Mucosa of rectum (tissue), 2 donors: Measurements from ENCODE around the gene VILL.
A peak's percentile ranks its signal among the peaks of the same experiment; 100 is the strongest.
"Not testable (repeated sequence)": the region's sequence is repeated elsewhere in the genome, so short reads cannot be mapped to it uniquely, and the experiment has no call there.

ENCODE experiments used
- H3K27ac ChIP-seq, 2 donors: one replicate each; pipeline ENCODE4 v1.7.0; 2013; ENCODE audit warnings: inconsistent platforms in 2 of 2, low read depth in 2 of 2, low read length in 2 of 2
- H3K27me3 ChIP-seq, 2 donors: one replicate each; pipeline ENCODE4 v1.7.0; 2013; ENCODE audit warnings: low read length in 2 of 2; ENCODE audit not compliant: control insufficient read depth in 2 of 2, insufficient read depth in 2 of 2
- H3K36me3 ChIP-seq, 2 donors: one replicate each; pipeline ENCODE4 v1.7.0; 2013; ENCODE audit warnings: low read length in 2 of 2; ENCODE audit not compliant: control insufficient read depth in 2 of 2, insufficient read depth in 2 of 2
- H3K4me1 ChIP-seq, 2 donors: one replicate each; pipeline ENCODE4 v1.7.0; 2013; ENCODE audit warnings: low read length in 2 of 2, mild to moderate bottlenecking in 1 of 2; ENCODE audit not compliant: control insufficient read depth in 2 of 2, insufficient read depth in 2 of 2
- H3K4me3 ChIP-seq, 2 donors: one replicate each; pipeline ENCODE4 v1.7.0; 2013; ENCODE audit warnings: low read length in 2 of 2
- H3K9ac ChIP-seq, 2 donors: one replicate each; pipeline ENCODE4 v1.7.0; 2013; ENCODE audit warnings: low read length in 2 of 2, low read depth in 1 of 2, mild to moderate bottlenecking in 1 of 2
- H3K9me3 ChIP-seq, 2 donors: one replicate each; pipeline ENCODE4 v1.7.0; 2013; ENCODE audit warnings: low read length in 2 of 2; ENCODE audit not compliant: control insufficient read depth in 2 of 2
- donor health status: healthy.
- donor health status: Normal muscosa, but diverticular disease.

Gene VILL

DNA sequence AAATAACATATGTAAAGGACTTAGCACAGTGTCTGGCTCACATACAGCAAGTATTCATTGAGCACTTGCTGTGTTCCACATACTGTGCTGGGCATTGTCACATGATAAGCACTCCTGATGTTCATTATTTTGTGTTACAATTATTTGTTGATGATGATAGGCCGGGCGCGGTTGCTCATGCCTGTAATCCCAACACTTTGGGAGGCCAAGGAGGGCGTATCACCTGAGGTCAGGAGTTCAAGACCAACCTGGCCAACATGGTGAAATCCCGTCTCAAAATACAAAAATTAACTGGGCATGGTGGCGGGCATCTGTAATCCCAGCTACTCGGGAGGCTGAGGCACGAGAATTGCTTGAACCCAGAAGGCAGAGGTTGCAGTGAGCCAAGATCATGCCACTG lies 18.5 kb upstream of the VILL start:
- not testable (repeated sequence) for H3K4me1 ChIP-seq, H3K27ac ChIP-seq, H3K9ac ChIP-seq, H3K4me3 ChIP-seq, H3K27me3 ChIP-seq, H3K9me3 ChIP-seq
- H3K36me3 ChIP-seq = peaks cover 17 to 21% of the 10 kb centered on the region in 2 donors

DNA sequence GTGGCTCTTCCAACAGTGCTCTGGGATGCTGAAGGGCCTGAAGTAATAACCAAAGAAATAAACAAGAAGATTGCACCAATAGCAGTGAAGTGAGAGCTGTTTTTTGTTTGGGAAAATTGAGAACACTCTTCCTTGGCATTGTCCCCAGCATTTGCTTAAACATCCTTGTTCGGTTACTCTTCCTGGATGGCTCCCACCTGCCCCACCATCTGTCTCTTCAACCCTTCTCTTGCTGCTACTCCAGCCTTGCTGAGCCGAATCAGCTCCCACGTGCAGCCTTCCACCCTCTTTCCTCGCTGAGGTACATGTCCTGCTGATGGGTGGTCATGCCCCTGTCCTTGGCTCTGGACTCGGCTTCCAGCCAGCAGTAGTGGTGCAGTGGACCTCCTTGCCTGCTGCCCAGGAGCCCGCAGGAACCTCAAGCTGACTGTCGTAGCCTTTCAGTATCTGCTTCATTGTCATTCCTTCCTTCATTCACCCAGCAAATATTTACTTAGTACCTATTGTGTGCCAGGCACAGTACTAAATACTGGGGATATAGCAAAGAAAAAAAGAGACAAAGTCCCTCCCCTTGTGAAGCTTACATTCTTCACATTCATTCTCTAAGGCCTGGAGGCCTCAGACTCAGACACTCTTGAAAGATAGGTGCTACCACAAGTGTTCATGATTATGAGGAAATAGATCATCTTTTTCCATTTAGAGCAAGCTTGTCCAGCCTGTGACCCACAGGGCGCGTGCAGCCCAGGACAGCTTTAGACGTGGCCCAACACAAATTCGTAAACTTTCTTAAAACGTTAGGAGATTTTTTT lies 17.1 kb upstream of the VILL start:
- H3K4me3 ChIP-seq = no peak overlapping the region
- no peaks in the 10 kb centered on the region for H3K27me3 ChIP-seq
- no peaks in the 10 kb centered on the region for H3K4me1 ChIP-seq
- H3K9ac ChIP-seq = no peak overlapping the region
- H3K9me3 ChIP-seq = no peaks in the 10 kb centered on the region
- H3K27ac ChIP-seq = no peak overlapping the region
- H3K36me3 ChIP-seq = peaks cover 17 to 21% of the 10 kb centered on the region in 2 donors

DNA sequence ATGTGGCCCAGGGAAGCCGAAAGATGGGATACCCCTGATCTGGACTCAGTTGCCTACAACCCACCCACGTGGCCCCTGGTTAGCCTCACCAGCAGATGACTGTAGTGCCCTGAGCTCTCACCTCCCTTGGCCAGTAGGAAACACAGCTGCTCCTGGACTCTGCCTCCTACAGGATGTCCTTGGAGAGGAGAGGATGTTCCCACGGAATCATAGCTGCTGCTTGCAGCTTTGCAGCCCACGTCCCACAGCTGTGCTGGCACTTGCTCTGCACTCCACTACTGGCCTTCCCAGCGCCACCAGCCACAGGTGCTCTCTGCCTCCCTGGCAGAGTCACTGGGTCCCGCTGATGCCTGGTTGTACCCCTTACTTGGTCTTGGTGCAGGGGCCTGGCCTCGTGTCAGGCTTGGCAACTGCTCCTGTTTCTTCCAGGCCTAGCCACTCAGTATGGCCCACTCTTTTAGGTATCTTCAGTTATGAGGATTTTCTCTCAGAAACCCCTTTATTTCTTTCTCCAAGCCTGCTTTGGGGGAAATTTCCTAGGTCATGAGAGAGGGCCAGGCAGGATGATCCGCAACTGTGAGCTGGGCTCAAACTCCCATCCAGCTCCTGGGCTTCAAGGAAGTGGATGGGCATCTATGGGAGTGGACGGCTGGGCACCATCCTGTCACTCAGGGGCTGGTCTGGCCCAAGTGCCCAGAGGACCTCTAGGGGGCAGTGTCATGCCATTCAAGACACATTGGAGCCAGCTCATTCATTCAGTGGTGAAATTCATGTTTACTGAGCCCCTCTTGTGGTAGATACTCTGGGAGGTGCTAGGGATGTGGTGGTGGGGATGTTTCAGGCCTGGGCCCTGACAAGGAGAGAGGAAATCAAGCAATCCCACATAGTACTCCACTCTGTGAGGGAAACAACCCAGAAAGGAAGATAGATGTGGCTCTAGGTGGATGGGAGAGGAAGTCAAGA lies 16.2 kb upstream of the VILL start:
- no peaks in the 10 kb centered on the region for H3K4me1 ChIP-seq
- H3K4me3 ChIP-seq = no peak overlapping the region
- H3K9ac ChIP-seq = no peak overlapping the region
- no peaks in the 10 kb centered on the region for H3K9me3 ChIP-seq
- no peaks in the 10 kb centered on the region for H3K27me3 ChIP-seq
- H3K27ac ChIP-seq = no peak overlapping the region
- peaks cover 13 to 21% of the 10 kb centered on the region in 2 donors for H3K36me3 ChIP-seq

DNA sequence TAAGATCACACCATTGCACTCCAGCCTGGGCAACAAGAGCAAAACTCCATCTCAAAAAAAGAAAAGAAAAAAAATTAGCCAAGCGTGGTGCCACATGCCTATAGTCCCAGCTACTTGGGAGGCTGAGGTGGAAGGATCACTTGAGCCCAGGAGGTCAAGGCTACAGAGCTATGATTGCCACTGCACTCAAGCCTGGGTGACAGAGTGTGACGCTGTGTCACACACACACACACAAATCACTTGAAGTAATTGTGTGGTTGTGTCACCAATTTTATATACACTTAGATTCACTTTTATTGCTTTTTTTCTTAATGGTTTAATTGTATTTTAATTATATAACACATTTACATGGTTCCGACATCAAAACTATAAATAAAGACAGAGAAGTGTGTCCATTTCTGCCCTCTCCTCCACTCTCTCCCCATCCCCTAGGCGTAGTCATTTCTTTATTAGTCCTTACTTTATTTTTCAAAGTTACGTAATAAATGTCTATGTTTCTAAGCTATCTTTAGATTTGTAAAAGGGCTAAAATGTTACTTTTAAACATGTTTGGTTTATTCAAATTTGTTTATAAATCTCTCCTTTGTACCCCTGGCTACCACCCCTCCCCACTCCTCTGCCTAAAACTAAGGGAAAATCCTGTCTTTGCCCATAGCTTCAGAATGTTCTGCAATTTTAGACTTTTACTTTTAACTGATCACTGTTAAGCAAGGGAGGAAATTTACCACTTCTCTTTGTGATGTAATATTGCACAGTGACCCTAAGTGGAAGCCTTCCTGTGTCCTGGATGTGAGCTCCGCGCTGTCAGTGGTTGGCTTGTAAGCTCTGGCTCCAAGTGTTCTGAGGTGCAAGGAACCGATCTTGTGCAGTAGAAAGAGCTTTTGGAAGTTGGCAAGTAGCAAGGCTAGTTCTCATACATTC lies 10.8 kb upstream of the VILL start:
- H3K36me3 ChIP-seq = peaks cover 20 to 27% of the 10 kb centered on the region in 2 donors
- no peaks in the 10 kb centered on the region for H3K27me3 ChIP-seq
- H3K4me1 ChIP-seq = peaks cover 0 to 2% of the 10 kb centered on the region in 2 donors
- no peak overlapping the region for H3K9ac ChIP-seq
- no peak overlapping the region for H3K4me3 ChIP-seq
- H3K9me3 ChIP-seq = no peaks in the 10 kb centered on the region
- no peak overlapping the region for H3K27ac ChIP-seq

DNA sequence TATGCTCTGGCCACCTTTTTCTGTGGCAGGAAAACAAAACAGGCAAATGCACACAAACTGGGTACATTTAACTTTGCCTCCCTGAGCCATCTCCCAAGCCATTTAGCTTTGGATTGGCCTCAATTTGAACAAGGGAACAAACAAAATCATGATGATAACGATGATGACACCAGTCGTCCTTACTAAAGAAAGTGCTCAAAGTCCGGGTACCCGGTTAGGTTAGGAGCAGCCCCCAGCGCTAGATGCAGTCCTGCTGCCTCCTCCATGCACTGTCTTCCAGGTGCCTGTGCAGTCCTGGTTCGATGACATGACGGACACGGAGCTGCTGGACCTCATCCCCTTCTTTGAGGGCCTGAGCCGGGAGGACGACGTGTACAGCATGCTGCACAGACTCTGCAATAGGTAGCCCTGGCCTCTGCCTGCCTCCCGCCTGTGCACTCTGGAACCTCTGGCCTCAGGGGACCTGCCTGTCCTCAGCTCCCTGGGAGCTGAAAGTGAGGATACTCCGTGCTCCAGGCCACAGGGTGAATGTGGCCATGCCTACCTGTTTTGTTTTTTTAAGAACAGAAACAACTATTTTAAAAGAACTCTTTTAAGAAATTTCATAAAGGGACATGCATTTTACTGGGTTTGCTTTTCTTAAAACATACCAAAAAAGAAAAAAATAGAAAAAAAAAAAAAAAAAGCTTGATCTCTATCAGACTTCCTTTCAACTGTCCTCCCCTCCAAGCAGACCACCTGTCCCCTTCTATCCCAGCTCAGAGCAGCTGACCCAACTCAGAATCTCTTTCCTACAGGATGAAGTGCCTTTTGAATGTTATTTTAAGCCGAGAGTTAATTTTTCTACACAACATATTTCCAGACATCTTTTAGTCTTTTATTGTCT lies 9.9 kb upstream of the VILL start:
- H3K27me3 ChIP-seq = no peaks in the 10 kb centered on the region
- peaks cover 18 to 19% of the 10 kb centered on the region in 2 donors for H3K36me3 ChIP-seq
- no peak overlapping the region for H3K4me3 ChIP-seq
- H3K27ac ChIP-seq = no peak overlapping the region
- peaks cover 7 to 10% of the 10 kb centered on the region in 2 donors for H3K4me1 ChIP-seq
- H3K9ac ChIP-seq = no peak overlapping the region
- H3K9me3 ChIP-seq = no peaks in the 10 kb centered on the region

DNA sequence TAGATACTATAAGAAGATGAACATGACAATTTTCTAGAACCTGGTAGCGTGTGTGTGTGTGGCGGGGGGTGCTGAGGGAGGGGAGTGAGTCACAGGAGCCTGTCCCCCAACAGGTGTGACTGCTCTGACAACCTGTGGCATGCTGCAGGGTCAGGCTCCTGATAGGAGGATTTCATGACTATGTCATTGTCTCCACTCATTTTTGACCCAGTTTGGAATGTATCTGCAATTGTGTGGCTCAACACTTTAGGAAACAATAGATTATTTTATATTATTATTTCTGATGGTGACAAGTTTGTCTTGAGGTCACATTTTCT lies 9.3 kb upstream of the VILL start:
- Histone ChIP-seq H3K9me3 (no peaks in the 10 kb centered on the region), H3K4me3 (no peak overlapping the region), H3K4me1 (peaks cover 13 to 16% of the 10 kb centered on the region in 2 donors), H3K27me3 (no peaks in the 10 kb centered on the region), H3K9ac (no peak overlapping the region), H3K27ac (no peak overlapping the region), H3K36me3 (peaks cover 14% of the 10 kb centered on the region in 2 donors)

DNA sequence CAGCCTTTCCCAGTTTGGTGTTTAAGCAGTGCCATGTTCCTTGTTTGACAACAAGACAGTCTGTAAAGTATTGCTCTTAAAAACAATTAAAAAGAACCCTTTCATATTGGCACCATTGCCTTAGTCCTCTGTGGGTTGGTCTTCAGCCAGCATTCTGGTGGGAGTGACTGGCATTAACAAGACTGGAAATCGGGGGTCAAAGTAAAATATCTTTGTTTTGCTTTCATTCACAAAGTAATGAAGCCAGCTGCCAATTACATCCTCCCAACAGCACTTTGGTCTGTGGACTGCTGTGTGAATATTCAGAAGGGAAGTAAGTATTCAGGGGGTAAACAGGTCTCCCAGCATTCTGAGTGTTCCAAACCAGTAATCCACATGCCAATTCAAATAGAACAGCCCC lies 8.3 kb upstream of the VILL start:
- Histone ChIP-seq H3K27ac (no peak overlapping the region), H3K9me3 (no peaks in the 10 kb centered on the region), H3K4me1 (peaks cover 20 to 23% of the 10 kb centered on the region in 2 donors), H3K4me3 (no peak overlapping the region), H3K27me3 (no peaks in the 10 kb centered on the region), H3K36me3 (peaks cover 10 to 14% of the 10 kb centered on the region in 2 donors), H3K9ac (no peak overlapping the region)

DNA sequence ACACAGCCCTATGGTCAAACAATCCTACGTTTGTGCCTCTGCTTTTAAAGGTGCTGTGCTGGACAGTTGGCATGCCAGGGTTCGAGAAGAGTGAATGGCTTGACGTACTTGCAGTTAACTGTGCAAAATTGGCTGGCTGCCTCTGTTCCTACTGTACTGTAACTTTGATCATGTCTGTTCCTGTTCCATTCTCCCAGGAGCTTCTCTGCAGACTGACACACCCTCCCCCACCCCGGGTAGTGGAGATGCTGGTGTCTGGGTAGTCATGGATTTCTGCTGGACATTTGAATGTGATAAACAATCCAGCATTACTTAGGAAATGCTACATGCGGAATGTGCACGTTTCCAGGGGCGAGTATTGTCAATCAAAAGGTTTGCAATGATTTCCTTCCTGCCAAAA lies 6.5 kb upstream of the VILL start:
- Histone ChIP-seq H3K9ac (no peak overlapping the region), H3K4me3 (no peak overlapping the region), H3K9me3 (no peaks in the 10 kb centered on the region), H3K27ac (no peak overlapping the region), H3K27me3 (no peaks in the 10 kb centered on the region), H3K4me1 (peaks cover 28 to 37% of the 10 kb centered on the region in 2 donors), H3K36me3 (peaks cover 10 to 14% of the 10 kb centered on the region in 2 donors)

DNA sequence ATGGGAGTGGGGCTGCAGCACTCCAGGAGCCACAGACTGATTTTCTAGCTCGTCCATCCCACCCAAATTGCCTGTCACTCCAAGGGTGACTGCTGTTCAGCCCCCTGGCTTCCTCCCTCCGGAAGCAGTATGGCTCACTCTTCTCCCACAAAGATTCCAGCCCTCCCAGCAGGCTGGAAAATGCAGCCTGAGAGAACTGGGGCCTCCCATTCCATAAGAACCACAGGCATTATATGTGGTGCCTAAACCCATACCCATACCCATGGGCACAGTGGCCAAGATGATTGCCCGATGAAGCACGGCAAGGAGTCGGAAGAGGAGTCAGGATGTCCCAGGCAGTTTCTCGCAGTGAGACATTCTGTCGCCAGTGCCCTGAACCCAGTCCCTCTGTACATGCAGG lies 6.0 kb upstream of the VILL start:
- peak overlapping the region in 1 of 2 donors; percentile 98 for H3K27ac ChIP-seq
- H3K9ac ChIP-seq = no peak overlapping the region
- H3K9me3 ChIP-seq = no peaks in the 10 kb centered on the region
- peaks cover 10 to 14% of the 10 kb centered on the region in 2 donors for H3K36me3 ChIP-seq
- H3K27me3 ChIP-seq = no peaks in the 10 kb centered on the region
- peaks cover 33 to 42% of the 10 kb centered on the region in 2 donors for H3K4me1 ChIP-seq
- H3K4me3 ChIP-seq = no peak overlapping the region
